Stomach (tissue), 9 donors: ENCODE measurements around the gene CYB561. TPM values are rescaled to one million over a fixed set of nuclear protein-coding genes. Genes with fewer than 3 reads are reported as not detected.

ENCODE experiments used
- DNase-seq, 2 donors: peaks; one replicate each; pipeline versions ENCODE4 v3.0.0 to v3.0.0-alpha.2; 2013 to 2019
- H3K27ac ChIP-seq, 5 donors: fragments of 200-600 bp in 4 of 5; sonication (generic) in 4 of 5; one replicate each; pipeline ENCODE4 v1.5.1; 2013 to 2019; ENCODE audit warnings: mild to moderate bottlenecking in 1 of 5, moderate library complexity in 1 of 5
- H3K27me3 ChIP-seq, 3 donors: fragments of 200-600 bp; sonication (generic); one replicate each; pipeline ENCODE4 v1.5.1; 2017 to 2019; ENCODE audit warnings: mixed run types in 1 of 3
- H3K36me3 ChIP-seq, 4 donors: fragments of 200-600 bp; sonication (generic); 1 replicate in 3 of 4; 2 replicates in 1 of 4; pipeline ENCODE4 v1.5.1; 2016 to 2019
- H3K4me1 ChIP-seq, 4 donors: fragments of 200-600 bp; sonication (generic); one replicate each; pipeline ENCODE4 v1.5.1; 2016 to 2019
- H3K4me3 ChIP-seq, 4 donors: fragments of 200-600 bp; sonication (generic) in 3 of 4; one replicate each; pipeline ENCODE4 v1.5.1; 2016 to 2019; ENCODE audit warnings: mild to moderate bottlenecking in 1 of 4
- H3K9me3 ChIP-seq, 4 donors: fragments of 200-600 bp; sonication (generic); one replicate each; pipeline ENCODE4 v1.5.1; 2016 to 2019
- CTCF ChIP-seq, 7 experiments: fragments of 450-650 bp in 4 of 7; fragments of 200-600 bp in 3 of 7; sonication (generic) in 3 of 7; IDR thresholded peaks; one replicate each; pipeline ENCODE4 v1.5.1; 2016 to 2019; ENCODE audit warnings: antibody characterized with exemption in 7 of 7, control low read depth in 2 of 7, mild to moderate bottlenecking in 1 of 7
- EP300 ChIP-seq: sonication (generic); formaldehyde crosslinking; IDR thresholded peaks from one replicate; pipeline ENCODE4 v1.6.1; 2017; ENCODE audit warnings: antibody characterized with exemption
- POLR2A ChIP-seq, 4 donors: fragments of 450-650 bp; IDR thresholded peaks; one replicate each; pipeline ENCODE4 v1.6.1; 2016; ENCODE audit warnings: antibody characterized with exemption in 4 of 4, control low read depth in 2 of 4, mild to moderate bottlenecking in 1 of 4, moderate library complexity in 1 of 4
- POLR2AphosphoS5 ChIP-seq, 3 donors: sonication (generic); formaldehyde crosslinking; IDR thresholded peaks; one replicate each; pipeline ENCODE4 v1.6.1; 2016; ENCODE audit warnings: antibody characterized with exemption in 3 of 3
- WGBS, 5 donors: extraction: QIAGEN DNeasy Blood & Tissue Kit in 3 of 5; methylation state at CpG; one replicate each; pipeline versions ENCODE4 v1.1.5 to v1.1.7; 2013 to 2018; 5-methylcytosine and 5-hydroxymethylcytosine counted together
- intact Hi-C: fragments of 100-400 bp; cut with DNase I; formaldehyde crosslinking; loops from one replicate; pipeline ENCODE4 v1.15.1; 2023; ENCODE audit warnings: low total_unique reads
- polyA plus RNA-seq, 3 donors: library from polyadenylated mRNA; stranded (reverse); fragments of 200-250 nt; gene quantifications; one replicate each; pipeline ENCODE4 v1.2.3, GENCODE V29; 2013
- total RNA-seq, 5 donors: library from RNA; depleted of rRNA; stranded (reverse); fragments of >200 nt; gene quantifications; one replicate each; pipeline versions ENCODE4 v1.1.0 to v1.2.3, GENCODE V29; 2014 to 2016
- donor health status: healthy with polysubstance abuse.
- donor health status: Bipolar disorder and iron deficiency.
- donor health status: healthy.

The CYB561 gene
- total and polyA plus RNA-seq, 8 donors = 10.8 to 394 (median 37.8) TPM

GRCh38 chr17:63437287-63438091, 8.6 kb downstream of the CYB561 start:
- Histone ChIP-seq H3K27ac (peak overlapping the region; percentile 15 to 89 (median 82)), H3K4me1 (peaks cover 65 to 98% (median 84%) of the 10 kb centered on the region in 4 donors), H3K36me3 (peaks cover 0 to 7% (median 2%) of the 10 kb centered on the region in 4 donors), H3K4me3 (peak overlapping the region in 1 of 4 donors; percentile 8), H3K9me3 (no peaks in the 10 kb centered on the region), H3K27me3 (no peaks in the 10 kb centered on the region)
- TF ChIP-seq POLR2AphosphoS5 (IDR thresholded peaks at IDR 0.05) = no peak
- no peak for TF ChIP-seq CTCF (IDR thresholded peaks at IDR 0.05)
- TF ChIP-seq POLR2A (IDR thresholded peaks at IDR 0.05) = no peak
- TF ChIP-seq EP300 = no peak
- WGBS, 5 donors = 48 to 67% (median 53%) methylated on average over 6 to 55 of the region's 55 CpGs
- peak in 1 of 2 donors; percentile 65 for DNase-seq
- intact Hi-C loops = no loop called here

GRCh38 chr17:63436523-63437110, 9.5 kb downstream of the CYB561 start:
- no peaks in the 10 kb centered on the region for H3K9me3 ChIP-seq
- peak overlapping the region; percentile 62 to 89 (median 82) for H3K27ac ChIP-seq
- no peak for TF ChIP-seq EP300
- TF ChIP-seq CTCF (IDR thresholded peaks at IDR 0.05) = peak in 1 of 7 experiments; percentile 6
- peaks cover 71 to 99% (median 91%) of the 10 kb centered on the region in 4 donors for H3K4me1 ChIP-seq
- H3K36me3 ChIP-seq = peaks cover 0 to 7% (median 2%) of the 10 kb centered on the region in 4 donors
- no peaks in the 10 kb centered on the region for H3K27me3 ChIP-seq
- DNase-seq = peak; percentile 38 to 63
- WGBS, 5 donors = 45 to 80% (median 60%) methylated on average over 13 to 17 of the region's 17 CpGs
- H3K4me3 ChIP-seq = no peak overlapping the region
- intact Hi-C loops = no loop called here

- Histone ChIP-seq H3K4me3 (no peak overlapping the region), H3K27ac (peak overlapping the region; percentile 62 to 89 (median 82)), H3K9me3 (no peaks in the 10 kb centered on the region), H3K27me3 (no peaks in the 10 kb centered on the region), H3K36me3 (peaks cover 0 to 7% (median 2%) of the 10 kb centered on the region in 4 donors), H3K4me1 (peaks cover 73 to 100% (median 95%) of the 10 kb centered on the region in 4 donors)
- DNase-seq = peak in 1 of 2 donors; percentile 67
- TF ChIP-seq POLR2AphosphoS5 (IDR thresholded peaks at IDR 0.05) (no peak), CTCF (IDR thresholded peaks at IDR 0.05) (peak in 4 of 7 experiments; percentile 20 to 55 (median 50)), EP300 (no peak), POLR2A (IDR thresholded peaks at IDR 0.05) (no peak)
- intact Hi-C loops = no loop called here
- 42 to 73% (median 43%) methylated on average over 22 to 29 of the region's 29 CpGs for WGBS, 5 donors
Measured at GRCh38 chr17:63435681-63436522, 10.2 kb downstream of the CYB561 start.
